ENCODE results near the gene SIDT2.
A peak's percentile ranks its signal among the peaks of the same experiment; 100 is the strongest.
"Not testable (repeated sequence)": the region's sequence is repeated elsewhere in the genome, so short reads cannot be mapped to it uniquely, and the experiment has no call there.

SIDT2 gene

GRCh38 chr11:117178210-117179034 is at the start of gene SIDT2:
Gene SIDT2, plus strand, starts transcription at chr11:117178743. Its CDS starts 521 bp downstream, at chr11:117179264.
- DNase-seq (ENCODE audit: low spot score) = peak; percentile 97

- not testable (repeated sequence) for DNase-seq (ENCODE audit: low spot score)
Observed at GRCh38 chr11:117130396-117130795, 48.1 kb upstream of the SIDT2 start.

- DNase-seq (ENCODE audit: low spot score) = no peak
Observed at GRCh38 chr11:117130879-117131278, 47.7 kb upstream of the SIDT2 start.

- no peak for DNase-seq (ENCODE audit: low spot score)
Observed at GRCh38 chr11:117134431-117134830, 44.1 kb upstream of the SIDT2 start.

GRCh38 chr11:117134979-117135378 is 43.6 kb upstream of the SIDT2 start:
- not testable (repeated sequence) for DNase-seq (ENCODE audit: low spot score)

GRCh38 chr11:117137223-117138086 is 41.1 kb upstream of the SIDT2 start:
- DNase-seq (ENCODE audit: low spot score) = not testable (repeated sequence)

GRCh38 chr11:117143390-117143789 is 35.2 kb upstream of the SIDT2 start:
- peak; percentile 88 for DNase-seq (ENCODE audit: low spot score)

GRCh38 chr11:117143871-117144476 is 34.6 kb upstream of the SIDT2 start, which contains the start of gene PAFAH1B2:
Gene PAFAH1B2, plus strand, starts transcription at chr11:117144287. Its CDS starts 8,161 bp downstream, at chr11:117152448.
- DNase-seq (ENCODE audit: low spot score) = peak; percentile 96

GRCh38 chr11:117144477-117145392 is 33.8 kb upstream of the SIDT2 start:
- peak; percentile 22 for DNase-seq (ENCODE audit: low spot score)

GRCh38 chr11:117145393-117145761 is 33.2 kb upstream of the SIDT2 start:
- DNase-seq (ENCODE audit: low spot score) = peak; percentile 22

GRCh38 chr11:117146521-117146920 is 32.0 kb upstream of the SIDT2 start:
- no peak for DNase-seq (ENCODE audit: low spot score)

GRCh38 chr11:117152066-117152465 is 26.5 kb upstream of the SIDT2 start:
- DNase-seq (ENCODE audit: low spot score) = no peak

GRCh38 chr11:117154468-117154867 is 24.1 kb upstream of the SIDT2 start:
- DNase-seq (ENCODE audit: low spot score) = no peak

- no peak for DNase-seq (ENCODE audit: low spot score)
Observed at GRCh38 chr11:117157507-117157906, 21.0 kb upstream of the SIDT2 start.

GRCh38 chr11:117159892-117160291 is 18.7 kb upstream of the SIDT2 start:
- DNase-seq (ENCODE audit: low spot score) = no peak

GRCh38 chr11:117160826-117161225 is 17.7 kb upstream of the SIDT2 start:
- DNase-seq (ENCODE audit: low spot score) = no peak

- DNase-seq (ENCODE audit: low spot score) = no peak
Observed at GRCh38 chr11:117166491-117166890, 12.1 kb upstream of the SIDT2 start.

GRCh38 chr11:117169736-117170135 is 8.8 kb upstream of the SIDT2 start:
- no peak for DNase-seq (ENCODE audit: low spot score)

GRCh38 chr11:117170210-117170609 is 8.3 kb upstream of the SIDT2 start:
- no peak for DNase-seq (ENCODE audit: low spot score)

GRCh38 chr11:117171007-117171403 is 7.5 kb upstream of the SIDT2 start:
- no peak for DNase-seq (ENCODE audit: low spot score)

GRCh38 chr11:117171404-117172061 is 7.0 kb upstream of the SIDT2 start:
- no peak for DNase-seq (ENCODE audit: low spot score)

Measured in cerebellar cortex (tissue), 1 donor.